Natural killer cell (primary cell): ENCODE measurements around the gene GTF2IRD1. TPM values are rescaled to one million over a fixed set of nuclear protein-coding genes. Genes with fewer than 3 reads are reported as not detected.
"Not testable (repeated sequence)": the region's sequence is repeated elsewhere in the genome, so short reads cannot be mapped to it uniquely, and the experiment has no call there.

Source experiments
- ATAC-seq, 3 donors: fragments of 150-1000 bp in 2 of 3; fragments of 200-7000 bp in 1 of 3; cut with Tn5 transposase; 1 replicate in 1 of 3; 2 replicates in 2 of 3; pipeline ENCODE4 v1.10.0; 2021; ENCODE audit warnings: mild to moderate bottlenecking in 2 of 3, moderate library complexity in 2 of 3
- DNase-seq, 2 donors: peaks; one replicate each; pipeline versions ENCODE4 v3.0.0 to v3.0.0-alpha.2; 2013 to 2021; ENCODE audit warnings: mixed read lengths in 1 of 2
- H3K27ac ChIP-seq: one replicate; pipeline ENCODE4 v1.5.1; 2013; ENCODE audit warnings: mild to moderate bottlenecking, low read length
- H3K27me3 ChIP-seq: one replicate; pipeline ENCODE4 v1.6.1; 2013; ENCODE audit warnings: low read length; ENCODE audit not compliant: control insufficient read depth, insufficient read depth
- H3K36me3 ChIP-seq: one replicate; pipeline ENCODE4 v1.6.1; 2013; ENCODE audit warnings: low read length; ENCODE audit not compliant: control insufficient read depth, insufficient read depth
- H3K4me1 ChIP-seq: one replicate; pipeline ENCODE4 v1.6.1; 2013; ENCODE audit warnings: low read length; ENCODE audit not compliant: control insufficient read depth, insufficient read depth
- H3K4me3 ChIP-seq: one replicate; pipeline ENCODE4 v1.5.1; 2013; ENCODE audit warnings: low read length
- H3K9me3 ChIP-seq: one replicate; pipeline ENCODE4 v1.6.1; 2013; ENCODE audit warnings: low read length; ENCODE audit not compliant: control insufficient read depth, insufficient read depth
- H3K27ac Mint-ChIP-seq, 2 donors: one replicate each; pipeline ENCODE4 v1.8.0; 2022; ENCODE audit warnings: mild to moderate bottlenecking in 2 of 2, mixed read lengths in 2 of 2, moderate library complexity in 1 of 2
- H3K27me3 Mint-ChIP-seq, 2 donors: one replicate each; pipeline ENCODE4 v1.8.0; 2022; ENCODE audit warnings: low read depth in 2 of 2, mixed read lengths in 2 of 2
- H3K36me3 Mint-ChIP-seq: one replicate; pipeline ENCODE4 v1.8.0; 2022; ENCODE audit warnings: mixed read lengths
- H3K4me1 Mint-ChIP-seq, 2 donors: one replicate each; pipeline ENCODE4 v1.8.0; 2022; ENCODE audit warnings: mixed read lengths in 2 of 2
- H3K4me3 Mint-ChIP-seq: one replicate; pipeline ENCODE4 v1.8.0; 2022; ENCODE audit warnings: mild to moderate bottlenecking, moderate library complexity, mixed read lengths
- H3K9me3 Mint-ChIP-seq, 2 donors: one replicate each; pipeline ENCODE4 v1.8.0; 2022; ENCODE audit warnings: mixed read lengths in 2 of 2
- WGBS: methylation state at CpG from one replicate; pipeline ENCODE4 v1.1.7; 2013; ENCODE audit warnings: missing lambda C conversion rate; ENCODE audit not compliant: insufficient coverage; 5-methylcytosine and 5-hydroxymethylcytosine counted together
- intact Hi-C: fragments of 100-400 bp; cut with micrococcal nuclease; formaldehyde crosslinking; loops from one replicate; pipeline ENCODE4 v1.14.2; 2022
- total RNA-seq, 4 donors: library from RNA; stranded (reverse); fragments of 120-200 nt in 1 of 4; gene quantifications; one replicate each; pipeline versions ENCODE4 v1.2.3 to v1.2.4, GENCODE V29; 2013 to 2022
- TF ChIP-seq, protein P1 (sequence below): fragments of 200-600 bp; IDR thresholded peaks from one replicate; pipeline ENCODE4 v1.8.0; 2022; ENCODE audit warnings: antibody characterized with exemption

Gene GTF2IRD1
- total RNA-seq, 3 donors from 2014 or later (not counting 1 experiment from before 2014, with no cell fraction given): not detected

DNA sequence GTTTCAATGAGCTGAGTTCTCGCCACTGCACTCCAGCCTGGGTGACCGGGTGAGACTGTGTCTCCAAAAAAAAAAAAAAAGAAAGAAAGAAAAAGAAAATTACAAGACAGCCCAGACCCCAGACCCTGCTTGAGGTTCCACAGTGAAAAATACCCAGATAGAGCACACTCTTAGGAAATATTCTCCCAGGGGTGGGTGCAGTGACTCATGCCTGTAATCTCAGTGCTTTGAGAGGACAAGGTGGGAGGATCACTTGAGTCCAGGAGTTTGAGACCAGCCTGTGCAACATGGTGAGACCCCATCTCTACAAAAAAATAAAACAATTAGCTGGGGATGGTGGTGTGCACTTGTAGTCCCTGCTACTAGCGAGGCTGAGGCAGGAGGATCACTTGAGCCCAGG is 41.1 kb upstream of the GTF2IRD1 start:
- H3K27ac Mint-ChIP-seq: no peak overlapping the region
- H3K4me1 Mint-ChIP-seq: peaks cover 0 to 2% of the 10 kb centered on the region in 2 donors
- no peaks in the 10 kb centered on the region for H3K9me3 ChIP-seq
- H3K27me3 Mint-ChIP-seq: no peaks in the 10 kb centered on the region
- ATAC-seq (no peak), DNase-seq (no peak)
- WGBS: 90% methylated on average over 3 of the region's 3 CpGs
- intact Hi-C loops: loop anchor here (10.0 kb wide), 1 partner anchor 662 kb away; the partner anchor contains the start of gene RCC1L
- H3K4me3 Mint-ChIP-seq: no peak overlapping the region
- H3K27me3 ChIP-seq: no peaks in the 10 kb centered on the region
- H3K27ac ChIP-seq: no peak overlapping the region
- no peaks in the 10 kb centered on the region for H3K36me3 Mint-ChIP-seq
- TF ChIP-seq, protein P1, sequence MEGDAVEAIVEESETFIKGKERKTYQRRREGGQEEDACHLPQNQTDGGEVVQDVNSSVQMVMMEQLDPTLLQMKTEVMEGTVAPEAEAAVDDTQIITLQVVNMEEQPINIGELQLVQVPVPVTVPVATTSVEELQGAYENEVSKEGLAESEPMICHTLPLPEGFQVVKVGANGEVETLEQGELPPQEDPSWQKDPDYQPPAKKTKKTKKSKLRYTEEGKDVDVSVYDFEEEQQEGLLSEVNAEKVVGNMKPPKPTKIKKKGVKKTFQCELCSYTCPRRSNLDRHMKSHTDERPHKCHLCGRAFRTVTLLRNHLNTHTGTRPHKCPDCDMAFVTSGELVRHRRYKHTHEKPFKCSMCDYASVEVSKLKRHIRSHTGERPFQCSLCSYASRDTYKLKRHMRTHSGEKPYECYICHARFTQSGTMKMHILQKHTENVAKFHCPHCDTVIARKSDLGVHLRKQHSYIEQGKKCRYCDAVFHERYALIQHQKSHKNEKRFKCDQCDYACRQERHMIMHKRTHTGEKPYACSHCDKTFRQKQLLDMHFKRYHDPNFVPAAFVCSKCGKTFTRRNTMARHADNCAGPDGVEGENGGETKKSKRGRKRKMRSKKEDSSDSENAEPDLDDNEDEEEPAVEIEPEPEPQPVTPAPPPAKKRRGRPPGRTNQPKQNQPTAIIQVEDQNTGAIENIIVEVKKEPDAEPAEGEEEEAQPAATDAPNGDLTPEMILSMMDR: no peak
- no peak overlapping the region for H3K4me3 ChIP-seq
- H3K36me3 ChIP-seq: no peaks in the 10 kb centered on the region
- no peaks in the 10 kb centered on the region for H3K4me1 ChIP-seq
- H3K9me3 Mint-ChIP-seq: no peaks in the 10 kb centered on the region

DNA sequence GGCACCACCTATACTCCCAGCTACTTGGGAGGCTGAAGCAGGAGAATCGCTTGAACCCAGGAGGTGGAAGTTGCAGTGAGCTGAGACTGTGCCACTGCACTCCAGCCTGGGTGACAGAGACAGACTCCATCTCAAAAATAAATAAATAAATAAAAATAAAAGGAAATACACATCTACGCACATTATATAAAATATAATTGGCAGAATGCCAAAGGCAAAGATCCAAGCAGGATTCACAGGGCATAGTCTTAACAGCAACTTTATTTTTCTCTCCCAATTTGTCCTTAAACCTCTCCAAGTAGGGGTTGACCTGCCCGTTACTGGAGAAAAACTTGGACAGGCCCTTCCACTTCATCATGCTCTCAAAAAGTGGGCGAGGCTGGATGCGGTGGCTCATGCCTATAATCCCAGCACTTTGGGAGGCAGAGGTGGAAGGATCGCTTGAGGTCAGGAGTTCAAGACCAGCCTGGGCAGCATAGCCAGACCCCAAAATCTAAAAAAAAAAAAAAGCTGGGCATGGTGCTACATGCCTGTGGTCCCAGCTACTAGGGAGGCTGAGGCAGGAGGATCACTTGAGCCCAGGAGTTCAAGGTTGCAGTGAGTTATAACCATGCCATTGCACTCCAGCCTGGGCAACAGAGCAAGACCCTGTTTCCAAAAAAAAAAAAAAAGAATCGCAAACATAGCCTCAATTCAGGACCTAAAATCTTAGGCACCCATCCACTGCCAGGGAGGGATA is 38.9 kb upstream of the GTF2IRD1 start:
- not testable (repeated sequence) for H3K4me3 ChIP-seq, H3K27ac Mint-ChIP-seq, DNase-seq, ATAC-seq, H3K4me3 Mint-ChIP-seq, H3K9me3 ChIP-seq, H3K27me3 Mint-ChIP-seq, H3K27ac ChIP-seq, H3K4me1 ChIP-seq, H3K36me3 ChIP-seq, H3K27me3 ChIP-seq, H3K9me3 Mint-ChIP-seq, H3K36me3 Mint-ChIP-seq, H3K4me1 Mint-ChIP-seq
- WGBS: 97% methylated on average over 4 of the region's 7 CpGs
- intact Hi-C loops: loop anchor here (10.0 kb wide), 1 partner anchor 660 kb away; the partner anchor contains the start of gene RCC1L

DNA sequence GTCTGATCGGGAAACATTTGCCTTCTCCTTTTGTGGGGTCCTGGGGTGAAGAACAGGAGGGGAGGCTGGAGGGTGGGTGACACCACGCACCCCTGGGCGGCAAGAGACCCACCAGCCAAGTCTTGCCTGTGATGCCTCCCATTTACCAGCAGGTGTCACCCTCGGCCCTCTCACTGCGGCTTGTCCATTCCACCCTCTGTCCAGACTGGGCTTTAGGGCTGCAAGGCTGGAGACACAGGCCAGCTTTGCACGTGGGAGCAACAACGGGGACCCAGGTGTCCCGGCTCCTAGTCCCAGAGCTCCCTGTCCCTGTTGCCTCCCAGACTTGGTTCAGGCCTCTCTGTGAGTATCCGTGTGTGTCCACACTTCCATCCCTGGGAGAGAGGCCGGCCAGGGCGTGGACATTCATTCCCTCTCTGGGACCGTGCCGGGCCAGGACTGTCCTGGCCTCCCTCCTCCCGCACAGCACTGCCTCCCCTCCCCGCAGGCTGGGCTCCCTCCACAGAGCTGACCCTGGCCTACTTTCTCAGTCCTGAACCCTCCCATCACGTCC is 36.2 kb upstream of the GTF2IRD1 start:
- no peak overlapping the region for H3K4me3 Mint-ChIP-seq
- ATAC-seq: peak; percentile 69 to 88 (median 80)

DNA sequence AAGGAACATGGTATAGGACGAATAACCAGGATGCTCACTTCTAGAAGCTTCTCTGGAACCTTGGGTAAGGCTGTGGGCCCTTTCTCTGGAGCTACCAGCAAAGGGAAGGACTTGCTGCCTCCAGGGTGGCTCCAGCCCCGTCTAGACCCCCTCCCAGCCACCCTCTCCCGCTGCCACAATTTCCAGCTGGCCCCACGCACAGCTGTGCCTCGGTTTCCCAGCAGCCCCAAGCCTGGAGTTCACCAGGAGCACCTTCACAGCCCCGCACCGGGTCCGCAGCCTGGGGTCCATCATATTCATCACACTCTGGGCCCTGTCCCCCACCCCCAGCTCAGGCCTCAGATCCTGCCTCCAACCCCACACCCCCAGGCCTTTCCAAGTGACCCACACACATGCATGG is 35.6 kb upstream of the GTF2IRD1 start:
- no peaks in the 10 kb centered on the region for H3K36me3 ChIP-seq
- no peak overlapping the region for H3K27ac Mint-ChIP-seq
- no peaks in the 10 kb centered on the region for H3K4me1 ChIP-seq
- intact Hi-C loops: loop anchor here (10.0 kb wide), 1 partner anchor 657 kb away; the partner anchor contains the start of gene RCC1L
- H3K36me3 Mint-ChIP-seq: no peaks in the 10 kb centered on the region
- H3K27me3 Mint-ChIP-seq: peaks cover 3 to 7% of the 10 kb centered on the region in 2 donors
- ATAC-seq (no peak), DNase-seq (no peak)
- H3K4me3 Mint-ChIP-seq: no peak overlapping the region
- no peaks in the 10 kb centered on the region for H3K9me3 ChIP-seq
- H3K9me3 Mint-ChIP-seq: no peaks in the 10 kb centered on the region
- H3K27ac ChIP-seq: no peak overlapping the region
- H3K4me3 ChIP-seq: no peak overlapping the region
- H3K27me3 ChIP-seq: no peaks in the 10 kb centered on the region
- TF ChIP-seq, protein P1: no peak
- H3K4me1 Mint-ChIP-seq: peaks cover 0 to 10% of the 10 kb centered on the region in 2 donors
- WGBS: 80% methylated on average over 8 of the region's 8 CpGs

More for the DNA sequence above, 36.2 kb upstream of the GTF2IRD1 start:
- TF ChIP-seq, protein P1: peak; percentile 97
- no peaks in the 10 kb centered on the region for H3K27me3 ChIP-seq
- no peak overlapping the region for H3K27ac ChIP-seq
- peaks cover 0 to 10% of the 10 kb centered on the region in 2 donors for H3K4me1 Mint-ChIP-seq
- no peaks in the 10 kb centered on the region for H3K36me3 Mint-ChIP-seq
- peak; percentile 47 to 76 for DNase-seq
- no peaks in the 10 kb centered on the region for H3K4me1 ChIP-seq
- H3K27ac Mint-ChIP-seq: no peak overlapping the region
- H3K27me3 Mint-ChIP-seq: peaks cover 3 to 7% of the 10 kb centered on the region in 2 donors
- no peaks in the 10 kb centered on the region for H3K36me3 ChIP-seq
- H3K4me3 ChIP-seq: no peak overlapping the region
- no peaks in the 10 kb centered on the region for H3K9me3 Mint-ChIP-seq
- intact Hi-C loops: loop anchor here (10.0 kb wide), 1 partner anchor 657 kb away; the partner anchor contains the start of gene RCC1L
- H3K9me3 ChIP-seq: no peaks in the 10 kb centered on the region
- WGBS: 36% methylated on average over 15 of the region's 16 CpGs
